GM21381 (cell line): ENCODE data around the gene NLRP1.

Experiments
- ATAC-seq: cut with Tn5 transposase; IDR thresholded peaks from one replicate; pipeline ENCODE4 v1.9.1; 2021; ENCODE audit warnings: mild to moderate bottlenecking, moderate library complexity; ENCODE audit not compliant: unreplicated experiment

Gene NLRP1

GRCh38 chr17:5526821-5527598 lies 57.3 kb downstream of the NLRP1 start:
- ATAC-seq: no peak

- no peak for ATAC-seq
Observed at GRCh38 chr17:5523249-5523648, 61.1 kb downstream of the NLRP1 start.

- no peak for ATAC-seq
Observed at GRCh38 chr17:5522476-5522875, 61.8 kb downstream of the NLRP1 start.

- no peak for ATAC-seq
Observed at GRCh38 chr17:5516060-5516792, 68.1 kb downstream of the NLRP1 start.

GRCh38 chr17:5514976-5515375 lies 69.3 kb downstream of the NLRP1 start:
- no peak for ATAC-seq

GRCh38 chr17:5513628-5514027 lies 70.7 kb downstream of the NLRP1 start:
- ATAC-seq: no peak

GRCh38 chr17:5511401-5512225 lies 72.7 kb downstream of the NLRP1 start:
- no peak for ATAC-seq

GRCh38 chr17:5510771-5511170 lies 73.5 kb downstream of the NLRP1 start:
- ATAC-seq: no peak

- ATAC-seq: no peak
Observed at GRCh38 chr17:5509482-5509881, 74.8 kb downstream of the NLRP1 start.

- no peak for ATAC-seq
Observed at GRCh38 chr17:5508810-5509209, 75.5 kb downstream of the NLRP1 start.

- no peak for ATAC-seq
Observed at GRCh38 chr17:5506307-5506706, 78.0 kb downstream of the NLRP1 start.

GRCh38 chr17:5502552-5502951 lies 81.8 kb downstream of the NLRP1 start:
- ATAC-seq: no peak

- ATAC-seq: no peak
Observed at GRCh38 chr17:5501685-5502084, 82.6 kb downstream of the NLRP1 start.

- ATAC-seq: no peak
Observed at GRCh38 chr17:5500589-5501391, 83.5 kb downstream of the NLRP1 start.

- ATAC-seq: no peak
Observed at GRCh38 chr17:5500247-5500588, 84.1 kb downstream of the NLRP1 start.

GRCh38 chr17:5499476-5500231 lies 84.7 kb downstream of the NLRP1 start:
- no peak for ATAC-seq

GRCh38 chr17:5492970-5493369 lies 91.3 kb downstream of the NLRP1 start:
- ATAC-seq: no peak

GRCh38 chr17:5488752-5489151 lies 95.6 kb downstream of the NLRP1 start:
- ATAC-seq: no peak

- ATAC-seq: peak; percentile 86
Observed at GRCh38 chr17:5486206-5487124, 97.8 kb downstream of the NLRP1 start, which contains the start of gene MIS12. Gene MIS12, plus strand, starts transcription at chr17:5486566. Its CDS starts 2,297 bp downstream, at chr17:5488863.
